GM21576 (cell line): ENCODE data around the gene DNAJB2.
"Not testable (repeated sequence)": the region's sequence is repeated elsewhere in the genome, so short reads cannot be mapped to it uniquely, and the experiment has no call there.

ENCODE experiments used
- ATAC-seq: cut with Tn5 transposase; IDR thresholded peaks from one replicate; pipeline ENCODE4 v1.9.1; 2021; ENCODE audit warnings: mild to moderate bottlenecking, moderate library complexity; ENCODE audit not compliant: unreplicated experiment

The DNAJB2 gene

GRCh38 chr2:219298759-219299371 lies 19.7 kb downstream of the DNAJB2 start:
- peak; percentile 57 for ATAC-seq

- no peak for ATAC-seq
These were observed 20.2 kb downstream of the DNAJB2 start for GRCh38 chr2:219299372-219299760.

GRCh38 chr2:219300022-219300421 lies 20.9 kb downstream of the DNAJB2 start:
- no peak for ATAC-seq

GRCh38 chr2:219302412-219302968 lies 23.3 kb downstream of the DNAJB2 start:
- no peak for ATAC-seq

- no peak for ATAC-seq
These were observed 25.1 kb downstream of the DNAJB2 start for GRCh38 chr2:219304223-219304622.

DNA sequence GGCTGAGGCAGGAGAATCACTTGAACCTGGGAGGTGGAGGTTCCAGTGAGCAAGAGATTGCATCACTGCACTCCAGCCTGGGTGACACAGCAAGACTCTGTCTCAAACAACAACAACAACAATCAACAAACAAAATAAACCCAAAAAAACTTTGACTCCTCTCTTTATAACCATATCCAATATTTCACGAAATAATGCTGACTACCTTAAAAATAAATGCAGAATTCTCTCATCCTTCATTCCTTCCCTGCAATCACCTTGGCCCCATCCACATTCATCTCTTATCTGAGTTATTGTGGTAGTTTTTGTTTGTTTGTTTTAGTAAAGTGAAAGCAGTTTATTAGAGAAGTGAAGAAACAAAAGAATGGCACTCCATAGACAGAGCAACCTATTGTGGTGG lies 26.9 kb downstream of the DNAJB2 start:
- ATAC-seq: no peak

DNA sequence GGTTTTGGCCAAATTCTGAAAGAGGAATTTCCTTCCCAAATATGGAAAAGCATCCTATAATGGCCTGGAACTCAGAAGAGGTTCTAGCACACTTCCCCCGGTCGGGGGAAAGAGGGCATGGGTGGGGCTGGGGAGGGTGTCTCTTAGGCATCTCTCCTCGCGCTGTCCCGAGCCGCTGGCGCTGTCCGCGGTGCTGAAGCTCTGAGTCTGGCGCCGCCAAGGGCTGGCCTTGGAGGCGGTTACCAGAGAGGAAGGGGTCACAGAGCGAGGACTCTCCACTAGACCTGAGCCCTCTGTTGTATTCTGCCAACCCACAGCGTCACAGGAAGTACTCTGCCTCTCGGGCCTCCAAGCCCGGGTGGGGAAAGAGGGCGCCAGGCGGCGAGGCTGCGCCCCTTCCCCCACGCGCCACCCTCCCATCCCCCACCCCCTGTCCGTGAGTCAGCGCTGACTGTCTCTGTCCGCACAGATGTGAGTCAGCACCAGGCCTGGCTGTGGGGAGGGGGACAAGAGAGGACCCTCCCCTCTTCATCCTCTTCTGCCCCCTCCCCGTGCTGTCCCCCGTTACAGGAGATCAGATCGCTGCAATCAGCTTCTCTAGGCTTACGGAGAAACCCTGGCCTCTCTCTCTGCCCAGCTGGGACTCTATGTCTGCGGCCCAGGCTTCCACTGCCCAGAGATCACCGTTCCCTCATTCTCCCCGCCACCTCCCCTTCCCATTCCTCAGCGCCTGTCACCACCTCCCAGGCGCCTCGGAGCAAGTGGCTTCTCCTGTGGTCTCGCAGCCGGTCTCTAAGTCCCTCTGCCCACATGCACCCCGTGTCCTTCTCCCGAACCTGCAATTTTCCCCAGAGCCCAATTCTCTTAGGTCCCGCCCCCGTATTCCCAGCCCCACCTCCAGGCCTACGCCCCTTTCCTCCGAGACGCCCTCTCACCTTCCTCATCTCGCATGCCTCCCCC lies 29.3 kb downstream of the DNAJB2 start:
- no peak for ATAC-seq

DNA sequence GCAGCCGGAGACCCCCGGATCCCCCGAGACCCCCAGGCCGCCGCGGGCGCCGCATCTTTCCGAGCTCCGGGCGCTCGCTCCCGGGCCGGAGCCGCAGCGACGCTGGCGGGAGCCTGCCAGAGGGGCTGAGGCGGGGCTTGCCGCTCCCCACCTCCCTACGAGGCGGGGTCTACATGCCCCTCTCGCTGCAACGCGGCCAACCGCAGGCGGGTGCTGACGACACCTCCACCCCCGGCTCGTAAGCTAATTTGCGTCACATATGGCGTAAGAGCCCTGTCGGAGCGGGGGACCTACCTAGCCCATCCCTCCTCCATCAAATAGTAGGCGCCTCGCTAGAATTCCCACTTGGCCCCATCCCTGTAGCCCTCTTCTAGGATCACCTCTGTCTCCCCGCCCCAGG lies 30.1 kb downstream of the DNAJB2 start, which contains the start of gene PTPRN:
Gene PTPRN (minus strand): TSS at position 124 of the 400 bp plus-strand sequence. CDS start 69 bp downstream, at position 55.
- no peak for ATAC-seq

GRCh38 chr2:219312683-219313263 lies 33.6 kb downstream of the DNAJB2 start:
- not testable (repeated sequence) for ATAC-seq

GRCh38 chr2:219314804-219315468 lies 35.8 kb downstream of the DNAJB2 start:
- no peak for ATAC-seq

GRCh38 chr2:219323434-219323833 lies 44.3 kb downstream of the DNAJB2 start:
- no peak for ATAC-seq

GRCh38 chr2:219325136-219325535 lies 46.0 kb downstream of the DNAJB2 start:
- no peak for ATAC-seq

GRCh38 chr2:219325657-219326315 lies 46.6 kb downstream of the DNAJB2 start:
- ATAC-seq: no peak

DNA sequence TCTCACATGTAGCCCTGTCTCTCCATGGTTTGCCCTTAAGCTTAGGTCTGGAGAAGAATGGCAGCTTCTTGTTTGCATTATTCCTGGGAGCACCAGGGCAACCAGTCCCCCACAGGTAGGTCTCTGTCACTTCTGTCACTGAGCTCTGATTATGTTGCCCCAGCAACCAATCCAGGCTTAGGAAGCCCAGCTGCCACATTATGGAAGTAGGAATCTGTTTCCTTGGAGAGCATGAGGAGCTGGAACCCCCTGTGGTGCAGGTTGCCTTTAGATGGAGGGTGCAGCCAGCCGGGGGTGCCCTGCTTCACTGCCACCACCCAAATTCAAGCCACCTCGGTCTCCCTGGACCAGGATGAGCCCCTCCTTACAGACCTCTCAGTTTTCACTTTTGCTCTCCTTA lies 48.6 kb downstream of the DNAJB2 start:
- no peak for ATAC-seq

GRCh38 chr2:219331560-219332213 lies 52.5 kb downstream of the DNAJB2 start:
- no peak for ATAC-seq

DNA sequence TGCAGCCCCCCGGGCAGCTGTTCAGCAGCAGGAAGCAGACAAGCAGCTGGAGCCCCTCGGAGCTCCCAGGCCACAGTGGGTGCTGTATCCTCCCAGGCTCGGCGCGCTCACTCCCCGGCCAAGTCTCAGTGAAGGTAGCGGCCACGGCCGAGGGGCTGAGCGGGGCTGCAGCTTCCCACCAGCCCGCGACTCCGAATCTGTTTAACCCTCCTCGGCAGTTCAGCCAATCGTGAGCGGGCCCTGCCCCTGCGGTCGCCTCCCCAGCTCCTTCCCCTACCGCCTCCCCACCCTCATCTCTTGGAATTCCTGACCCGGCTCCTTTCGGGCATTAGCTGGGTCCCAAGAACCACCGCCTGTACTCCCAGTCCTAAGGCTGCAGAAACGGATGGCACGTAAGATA lies 53.4 kb downstream of the DNAJB2 start, which contains the start of gene RESP18:
Gene RESP18 (minus strand): TSS at position 203 of the 400 bp plus-strand sequence.
- no peak for ATAC-seq

GRCh38 chr2:219334076-219334475 lies 54.9 kb downstream of the DNAJB2 start:
- no peak for ATAC-seq

DNA sequence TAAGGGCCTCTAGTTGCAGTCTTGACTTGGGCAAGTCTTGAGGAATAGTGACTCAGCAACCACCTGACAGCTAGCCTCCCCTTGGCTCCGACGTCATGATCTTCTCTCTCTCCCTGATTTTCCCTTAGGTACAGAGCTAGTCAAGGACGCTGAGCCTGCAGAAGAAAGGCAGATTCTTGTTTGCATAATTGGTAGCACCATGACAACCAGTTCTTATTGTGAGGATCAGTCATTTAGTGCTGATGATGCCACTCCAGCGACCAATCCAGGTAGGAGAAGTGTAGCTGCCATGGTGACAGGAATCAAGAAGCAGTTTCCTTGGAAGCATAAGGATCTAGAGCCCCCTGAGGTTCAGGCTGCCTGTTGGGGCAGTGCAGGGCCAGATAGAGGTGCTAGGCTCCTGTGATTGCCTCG lies 56.2 kb downstream of the DNAJB2 start:
- no peak for ATAC-seq
